Liver (tissue), 3 donors: Measurements from ENCODE around the gene SEMA4G.

Experiments
- ATF3 ChIP-seq: IDR thresholded peaks from 2 replicates; pipeline ENCODE4 v1.6.1; 2016; ENCODE audit warnings: antibody characterized with exemption
- CTCF ChIP-seq: fragments of 150-350 bp; IDR thresholded peaks from 2 replicates; pipeline ENCODE4 v1.5.1; 2017; ENCODE audit warnings: improper control_type of control experiment, low read depth, low read length; ENCODE audit not compliant: missing input control
- EGR1 ChIP-seq, 2 donors: IDR thresholded peaks; 2 replicates each; pipeline ENCODE4 v1.6.1; 2016 to 2018; ENCODE audit warnings: antibody characterized with exemption in 2 of 2, low read depth in 2 of 2
- FOXA1 ChIP-seq: IDR thresholded peaks from 2 replicates; pipeline ENCODE4 v1.6.1; 2016; ENCODE audit warnings: antibody characterized with exemption
- GABPA ChIP-seq, 2 donors: IDR thresholded peaks in 1 of 2; conservative IDR thresholded peaks in 1 of 2; 2 replicates each; pipeline ENCODE4 v1.6.1; 2016; ENCODE audit warnings: antibody characterized with exemption in 2 of 2, mild to moderate bottlenecking in 1 of 2, moderate library complexity in 1 of 2
- HNF4A ChIP-seq, 2 donors: conservative IDR thresholded peaks; 2 replicates each; pipeline ENCODE4 v1.6.1; 2016; ENCODE audit warnings: antibody characterized with exemption in 2 of 2, mild to moderate bottlenecking in 2 of 2
- MAX ChIP-seq: IDR thresholded peaks from 2 replicates; pipeline ENCODE4 v1.6.1; 2016; ENCODE audit warnings: antibody characterized with exemption
- RAD21 ChIP-seq, 2 donors: IDR thresholded peaks; 2 replicates each; pipeline ENCODE4 v1.6.1; 2016; ENCODE audit warnings: antibody characterized with exemption in 2 of 2, mild to moderate bottlenecking in 2 of 2
- REST ChIP-seq: IDR thresholded peaks from 2 replicates; pipeline ENCODE4 v1.6.1; 2016; ENCODE audit warnings: antibody characterized with exemption, mild to moderate bottlenecking
- RXRA ChIP-seq, 2 donors: IDR thresholded peaks; 2 replicates each; pipeline ENCODE4 v1.6.1; 2017 to 2018; ENCODE audit warnings: antibody characterized with exemption in 2 of 2, mild to moderate bottlenecking in 1 of 2
- ZBTB33 ChIP-seq: IDR thresholded peaks from 2 replicates; pipeline ENCODE4 v1.6.1; 2016; ENCODE audit warnings: antibody characterized with exemption
- donor health status: healthy.
- donor health status: healthy.

GRCh38 chr10:101010329-101010728 lies 41.0 kb downstream of the SEMA4G start:
- TF ChIP-seq CTCF (no peak), ATF3 (no peak), GABPA (IDR thresholded peaks at IDR 0.05 in 1 of 2, conservative IDR thresholded peaks at IDR 0.05 in 1 of 2) (no peak), HNF4A (conservative IDR thresholded peaks at IDR 0.05) (no peak), RAD21 (IDR thresholded peaks at IDR 0.05) (no peak), RXRA (IDR thresholded peaks at IDR 0.05) (no peak), FOXA1 (no peak), MAX (no peak), ZBTB33 (no peak), EGR1 (IDR thresholded peaks at IDR 0.05; ENCODE audit: low read depth in 2 of 2) (no peak), REST (no peak)
